GM23338 (cell line): Measurements from ENCODE around the gene ZNF692. TPM values are rescaled to one million over a fixed set of nuclear protein-coding genes. Genes with fewer than 3 reads are reported as not detected.
A peak's percentile ranks its signal among the peaks of the same experiment; 100 is the strongest.

ENCODE experiments used
- ATAC-seq: fragments of 200-7000 bp; cut with Tn5 transposase; 3 replicates; pipeline ENCODE4 v1.9.1; 2020
- DNase-seq: peaks from one replicate; pipeline ENCODE4 v3.0.0-alpha.2; 2015; ENCODE audit warnings: low spot score
- H2AFZ ChIP-seq: fragments of 200-600 bp; sonication (generic); 2 replicates; pipeline ENCODE4 v1.8.0; 2016; ENCODE audit warnings: antibody characterized with exemption, mild to moderate bottlenecking, moderate library complexity
- H3F3A ChIP-seq: fragments of 200-600 bp; sonication (generic); replicated peaks from 2 replicates; pipeline ENCODE4 v1.8.0; 2017; ENCODE audit warnings: antibody characterized with exemption, mixed run types, low read depth
- H3K27ac ChIP-seq: fragments of 200-600 bp; sonication (generic); 2 replicates; pipeline ENCODE4 v1.6.1; 2016; ENCODE audit warnings: low read depth
- H3K27me3 ChIP-seq: fragments of 200-600 bp; sonication (generic); 2 replicates; pipeline ENCODE4 v1.8.0; 2016; ENCODE audit warnings: mild to moderate bottlenecking, mixed run types, moderate library complexity; ENCODE audit not compliant: insufficient read depth
- H3K36me3 ChIP-seq: fragments of 200-600 bp; sonication (generic); 2 replicates; pipeline ENCODE4 v1.8.0; 2016; ENCODE audit warnings: mild to moderate bottlenecking; ENCODE audit not compliant: insufficient read depth
- H3K4me1 ChIP-seq: fragments of 200-600 bp; sonication (generic); 2 replicates; pipeline ENCODE4 v1.8.0; 2016; ENCODE audit warnings: mild to moderate bottlenecking, moderate library complexity; ENCODE audit not compliant: insufficient read depth
- H3K4me2 ChIP-seq: fragments of 200-600 bp; sonication (generic); 2 replicates; pipeline ENCODE4 v1.7.1; 2017; ENCODE audit warnings: mixed run types
- H3K4me3 ChIP-seq: fragments of 200-600 bp; sonication (generic); 2 replicates; pipeline ENCODE4 v1.6.1; 2016; ENCODE audit warnings: mixed run types
- H3K79me2 ChIP-seq: fragments of 200-600 bp; sonication (generic); replicated peaks from 2 replicates; pipeline ENCODE4 v1.8.0; 2017; ENCODE audit warnings: mild to moderate bottlenecking; ENCODE audit not compliant: insufficient read depth
- H3K9me2 ChIP-seq: fragments of 200-600 bp; sonication (generic); 2 replicates; pipeline ENCODE4 v1.8.0; 2017; ENCODE audit not compliant: insufficient read depth
- H4K20me1 ChIP-seq: fragments of 200-600 bp; sonication (generic); replicated peaks from 2 replicates; pipeline ENCODE4 v1.8.0; 2017; ENCODE audit warnings: mild to moderate bottlenecking; ENCODE audit not compliant: insufficient read depth
- H3K27ac Mint-ChIP-seq: 2 replicates; pipeline ENCODE4 v1.8.0; 2020; ENCODE audit warnings: inconsistent platforms, mild to moderate bottlenecking, moderate library complexity, mixed read lengths
- H3K27me3 Mint-ChIP-seq: 3 replicates; pipeline ENCODE4 v1.8.0; 2022; ENCODE audit warnings: low read depth, mild to moderate bottlenecking, moderate library complexity, mixed read lengths, inconsistent platforms; ENCODE audit not compliant: insufficient read depth, poor library complexity
- H3K36me3 Mint-ChIP-seq: 3 replicates; pipeline ENCODE4 v1.8.0; 2021; ENCODE audit warnings: low read depth, mild to moderate bottlenecking, inconsistent platforms, moderate library complexity, mixed read lengths
- H3K4me1 Mint-ChIP-seq: 3 replicates; pipeline ENCODE4 v1.8.0; 2020; ENCODE audit warnings: mild to moderate bottlenecking, inconsistent platforms, mixed read lengths
- H3K4me3 Mint-ChIP-seq: 3 replicates; pipeline ENCODE4 v1.8.0; 2021; ENCODE audit warnings: moderate library complexity, mild to moderate bottlenecking, inconsistent platforms, mixed read lengths
- H3K9me3 Mint-ChIP-seq: 3 replicates; pipeline ENCODE4 v1.8.0; 2020; ENCODE audit warnings: moderate library complexity, mild to moderate bottlenecking, inconsistent platforms, mixed read lengths
- CREB1 ChIP-seq: fragments of 250-450 bp; sonication (Bioruptor Pico); IDR thresholded peaks from 2 replicates; pipeline ENCODE4 v1.5.0; 2020; ENCODE audit warnings: low read depth, mild to moderate bottlenecking, moderate library complexity
- CTCF ChIP-seq, 2 experiments: fragments of 200-600 bp in 1 of 2; sonication (generic) in 1 of 2; conservative IDR thresholded peaks; 2 replicates each; pipeline versions ENCODE4 v1.5.1 to v1.6.1; 2016 to 2017; ENCODE audit warnings: antibody characterized with exemption in 2 of 2, low read depth in 2 of 2, mild to moderate bottlenecking in 2 of 2, moderate library complexity in 1 of 2
- ETS1 ChIP-seq: IDR thresholded peaks from 2 replicates; pipeline ENCODE4 v1.6.1; 2016; ENCODE audit warnings: antibody characterized with exemption
- EZH2 ChIP-seq: fragments of 200-600 bp; sonication (generic); IDR thresholded peaks from one replicate; pipeline ENCODE4 v1.8.0; 2017; ENCODE audit warnings: antibody characterized with exemption, mild to moderate bottlenecking, low read depth; ENCODE audit not compliant: unreplicated experiment
- EZH2phosphoT487 ChIP-seq: fragments of 200-600 bp; sonication (generic); IDR thresholded peaks from one replicate; pipeline ENCODE4 v1.8.1; 2018; ENCODE audit warnings: antibody characterized with exemption; ENCODE audit not compliant: unreplicated experiment
- JUNB ChIP-seq: IDR thresholded peaks from one replicate; pipeline ENCODE4 v1.6.1; 2016; ENCODE audit warnings: antibody characterized with exemption; ENCODE audit not compliant: unreplicated experiment
- NANOG ChIP-seq: IDR thresholded peaks from 2 replicates; pipeline ENCODE4 v1.6.1; 2016; ENCODE audit warnings: antibody characterized with exemption, borderline replicate concordance
- POLR2AphosphoS5 ChIP-seq: IDR thresholded peaks from 2 replicates; pipeline ENCODE4 v1.6.1; 2016; ENCODE audit warnings: antibody characterized with exemption, low read depth
- STAT1 ChIP-seq: IDR thresholded peaks from one replicate; pipeline ENCODE4 v1.6.1; 2016; ENCODE audit warnings: antibody characterized with exemption; ENCODE audit not compliant: unreplicated experiment
- ZNF114 ChIP-seq: fragments of 250-450 bp; sonication (Bioruptor Pico); IDR thresholded peaks from 2 replicates; pipeline ENCODE4 v1.5.0; 2020; ENCODE audit warnings: mild to moderate bottlenecking, moderate library complexity
- ZNF331 ChIP-seq: fragments of 250-450 bp; sonication (Bioruptor Pico); IDR thresholded peaks from 2 replicates; pipeline ENCODE4 v1.5.0; 2020; ENCODE audit warnings: low read depth, mild to moderate bottlenecking, moderate library complexity
- polyA plus RNA-seq: library from polyadenylated mRNA; unstranded; fragments of >200 nt; fragmentation: Nextera tagmentation; extraction: Ambion mirVana; gene quantifications from 2 replicates; pipeline ENCODE4 v1.2.1, GENCODE V29; 2016
- total RNA-seq: library from RNA; depleted of rRNA; stranded (reverse); fragments of >200 nt; shearing (Covaris generic); gene quantifications from 2 replicates; pipeline ENCODE4 v1.2.3, GENCODE V29; 2014
- TF ChIP-seq, protein P1 (sequence below): IDR thresholded peaks from one replicate; pipeline ENCODE4 v1.6.1; 2018; ENCODE audit warnings: antibody characterized with exemption; ENCODE audit not compliant: unreplicated experiment

Gene ZNF692
- total and polyA plus RNA-seq, 2 experiments from 2014 or later: 41.2 to 57.1 TPM

DNA sequence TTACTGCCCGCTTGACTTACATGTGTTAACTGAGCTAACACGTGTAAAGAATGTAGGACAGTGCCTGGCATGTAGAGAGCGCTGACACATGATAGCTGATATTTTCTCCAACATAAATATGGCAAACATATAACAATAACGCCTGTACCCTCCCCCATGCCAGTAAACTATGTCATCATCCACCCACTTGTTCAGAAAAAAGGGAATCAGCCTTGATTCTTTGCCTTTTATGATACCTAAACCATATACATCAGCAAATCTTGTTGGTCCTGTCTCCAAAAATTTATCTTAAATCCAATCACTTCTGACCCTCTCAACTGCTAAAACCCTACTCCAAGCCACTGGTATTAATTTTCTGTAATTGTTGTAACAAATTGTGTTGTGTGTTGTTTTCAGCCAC is 1.1 kb upstream of the ZNF692 start:
- TF ChIP-seq EZH2phosphoT487: no peak
- TF ChIP-seq ZNF114 (CRISPR knock-in tag): no peak
- TF ChIP-seq EZH2: no peak
- no peak for TF ChIP-seq NANOG
- no peak for TF ChIP-seq ZNF331
- Histone ChIP-seq H4K20me1 (no peaks in the 10 kb centered on the region), H3K27ac (no peak overlapping the region), H3K27me3 (peaks cover 43% of the 10 kb centered on the region), H3F3A (0 out of 2 replicates have a peak, but pooled peaks cover 8% of the 10 kb centered on the region), H2AFZ (no peak overlapping the region; the same call in 1 of the 2 replicates), H3K4me1 (peaks cover 27% of the 10 kb centered on the region), H3K4me3 (peak overlapping the region; percentile 89), H3K9me2 (no peaks in the 10 kb centered on the region), H3K36me3 (peaks cover 12% of the 10 kb centered on the region), H3K4me2 (peak overlapping the region; percentile 98), H3K79me2 (no peaks in the 10 kb centered on the region; the same call in 1 of the 2 replicates)
- Mint-ChIP-seq H3K27me3 (peaks cover 25% of the 10 kb centered on the region), H3K27ac (no peak overlapping the region), H3K4me3 (peak overlapping the region; percentile 89), H3K36me3 (peaks cover 7% of the 10 kb centered on the region; the same call in 2 of the 3 replicates), H3K9me3 (no peaks in the 10 kb centered on the region; the same call in 2 of the 3 replicates), H3K4me1 (peaks cover 30% of the 10 kb centered on the region)
- no peak for ATAC-seq
- no peak for DNase-seq

DNA sequence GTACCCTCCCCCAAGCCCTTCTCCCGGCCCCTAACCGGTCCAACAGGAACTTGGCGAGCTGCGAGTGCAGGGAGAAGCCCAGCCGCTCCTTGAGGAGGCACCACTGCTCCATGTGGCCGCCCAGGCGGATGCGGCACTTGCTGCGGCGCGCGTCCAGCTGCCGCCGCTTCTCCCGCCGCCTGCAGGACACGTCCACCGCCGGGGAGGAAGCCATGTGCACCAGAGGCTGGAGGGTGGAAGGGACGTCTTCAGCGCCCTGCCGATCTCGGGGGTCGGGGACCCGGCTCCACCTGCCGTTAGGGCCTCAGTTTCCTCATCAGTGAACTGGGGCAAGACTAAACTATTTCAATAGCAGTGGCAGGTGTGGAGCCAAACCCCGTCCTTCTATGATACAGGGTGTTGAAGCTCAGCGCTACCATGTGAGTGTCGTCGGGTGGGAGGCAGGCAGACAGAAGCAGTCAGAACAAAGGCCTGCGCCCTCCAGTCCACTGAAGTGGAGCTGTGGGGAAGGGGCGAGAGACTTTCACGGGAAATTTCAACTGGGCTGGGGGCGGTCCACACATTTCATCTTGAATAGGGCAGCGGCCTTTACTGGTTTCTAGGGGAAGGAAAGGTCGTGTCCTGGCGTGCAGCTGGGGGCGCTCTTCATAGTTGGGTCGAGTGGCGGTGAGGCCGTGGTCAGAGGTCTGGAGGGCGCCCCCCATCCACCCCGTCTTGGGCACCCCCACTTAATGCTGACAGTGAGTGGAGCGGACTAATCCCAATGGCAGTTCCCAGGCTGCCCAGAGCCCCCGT is 592 bp downstream of the ZNF692 start:
- Histone ChIP-seq H3K4me2 (peak overlapping the region; percentile 98), H3K36me3 (peaks cover 16% of the 10 kb centered on the region), H3K4me1 (peaks cover 22% of the 10 kb centered on the region), H2AFZ (peak overlapping the region; percentile 90), H4K20me1 (no peaks in the 10 kb centered on the region), H3K4me3 (peak overlapping the region; percentile 89), H3K27me3 (peaks cover 26% of the 10 kb centered on the region), H3K27ac (peak overlapping the region; percentile 88), H3F3A (0 out of 2 replicates have a peak, but pooled peaks cover 8% of the 10 kb centered on the region), H3K79me2 (no peaks in the 10 kb centered on the region; the same call in 1 of the 2 replicates), H3K9me2 (no peaks in the 10 kb centered on the region)
- Mint-ChIP-seq H3K9me3 (no peaks in the 10 kb centered on the region; the same call in 1 of the 3 replicates), H3K4me1 (peaks cover 21% of the 10 kb centered on the region), H3K36me3 (peaks cover 7% of the 10 kb centered on the region; the same call in 2 of the 3 replicates), H3K4me3 (peak overlapping the region; percentile 89), H3K27me3 (peaks cover 20% of the 10 kb centered on the region), H3K27ac (peak overlapping the region; percentile 97)
- TF ChIP-seq POLR2AphosphoS5: peak; percentile 66
- peak; percentile 49 to 68 for TF ChIP-seq CTCF (conservative IDR thresholded peaks at IDR 0.05; ENCODE audit: low read depth in 2 of 2)
- no peak for TF ChIP-seq JUNB
- TF ChIP-seq ZNF331: no peak
- TF ChIP-seq, protein P1, sequence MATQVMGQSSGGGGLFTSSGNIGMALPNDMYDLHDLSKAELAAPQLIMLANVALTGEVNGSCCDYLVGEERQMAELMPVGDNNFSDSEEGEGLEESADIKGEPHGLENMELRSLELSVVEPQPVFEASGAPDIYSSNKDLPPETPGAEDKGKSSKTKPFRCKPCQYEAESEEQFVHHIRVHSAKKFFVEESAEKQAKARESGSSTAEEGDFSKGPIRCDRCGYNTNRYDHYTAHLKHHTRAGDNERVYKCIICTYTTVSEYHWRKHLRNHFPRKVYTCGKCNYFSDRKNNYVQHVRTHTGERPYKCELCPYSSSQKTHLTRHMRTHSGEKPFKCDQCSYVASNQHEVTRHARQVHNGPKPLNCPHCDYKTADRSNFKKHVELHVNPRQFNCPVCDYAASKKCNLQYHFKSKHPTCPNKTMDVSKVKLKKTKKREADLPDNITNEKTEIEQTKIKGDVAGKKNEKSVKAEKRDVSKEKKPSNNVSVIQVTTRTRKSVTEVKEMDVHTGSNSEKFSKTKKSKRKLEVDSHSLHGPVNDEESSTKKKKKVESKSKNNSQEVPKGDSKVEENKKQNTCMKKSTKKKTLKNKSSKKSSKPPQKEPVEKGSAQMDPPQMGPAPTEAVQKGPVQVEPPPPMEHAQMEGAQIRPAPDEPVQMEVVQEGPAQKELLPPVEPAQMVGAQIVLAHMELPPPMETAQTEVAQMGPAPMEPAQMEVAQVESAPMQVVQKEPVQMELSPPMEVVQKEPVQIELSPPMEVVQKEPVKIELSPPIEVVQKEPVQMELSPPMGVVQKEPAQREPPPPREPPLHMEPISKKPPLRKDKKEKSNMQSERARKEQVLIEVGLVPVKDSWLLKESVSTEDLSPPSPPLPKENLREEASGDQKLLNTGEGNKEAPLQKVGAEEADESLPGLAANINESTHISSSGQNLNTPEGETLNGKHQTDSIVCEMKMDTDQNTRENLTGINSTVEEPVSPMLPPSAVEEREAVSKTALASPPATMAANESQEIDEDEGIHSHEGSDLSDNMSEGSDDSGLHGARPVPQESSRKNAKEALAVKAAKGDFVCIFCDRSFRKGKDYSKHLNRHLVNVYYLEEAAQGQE: peak; percentile 19
- peak; percentile 44; the same call in 1 of the 2 replicates for TF ChIP-seq CREB1 (CRISPR knock-in tag)
- TF ChIP-seq ETS1: 0 out of 2 replicates have a peak, but pooled peaks have one; percentile 21
- no peak for TF ChIP-seq STAT1
- ATAC-seq (peak; percentile 79), DNase-seq (peak; percentile 89)
